SH-SY5Y (cell line): Measurements from ENCODE around the gene EMCN.

ENCODE experiments used
- GATA2 ChIP-seq: IDR thresholded peaks from 2 replicates; pipeline ENCODE4 v1.6.1; 2011; ENCODE audit warnings: mild to moderate bottlenecking, low read depth, low read length
- GATA3 ChIP-seq: IDR thresholded peaks from 2 replicates; pipeline ENCODE4 v1.6.1; 2011; ENCODE audit warnings: low read depth, mild to moderate bottlenecking, low read length, moderate library complexity

- TF ChIP-seq GATA2 (no peak), GATA3 (no peak)
Observed at GRCh38 chr4:100489305-100489704, 28.5 kb downstream of the EMCN start.
